Effector memory CD8-positive, alpha-beta T cell (primary cell): ENCODE data around the gene RAB6A.

Experiments used
- ATAC-seq: fragments of 150-1000 bp; cut with Tn5 transposase; replicated peaks from 2 replicates; pipeline ENCODE4 v1.10.0; 2021; ENCODE audit warnings: mild to moderate bottlenecking, moderate library complexity
- DNase-seq, 3 experiments: peaks; one replicate each; pipeline ENCODE4 v3.0.0; 2021
- H3K27ac Mint-ChIP-seq, 2 donors: one replicate each; pipeline ENCODE4 v1.8.0; 2022; ENCODE audit warnings: mild to moderate bottlenecking in 2 of 2, mixed read lengths in 2 of 2, moderate library complexity in 2 of 2
- H3K27me3 Mint-ChIP-seq, 2 donors: one replicate each; pipeline ENCODE4 v1.8.0; 2022; ENCODE audit warnings: mixed read lengths in 2 of 2
- H3K36me3 Mint-ChIP-seq: one replicate; pipeline ENCODE4 v1.8.0; 2022; ENCODE audit warnings: mild to moderate bottlenecking, moderate library complexity, mixed read lengths; ENCODE audit not compliant: insufficient read depth
- H3K4me1 Mint-ChIP-seq, 2 donors: one replicate each; pipeline ENCODE4 v1.8.0; 2022; ENCODE audit warnings: low read depth in 2 of 2, mixed read lengths in 2 of 2
- H3K4me3 Mint-ChIP-seq, 2 donors: one replicate each; pipeline ENCODE4 v1.8.0; 2022; ENCODE audit warnings: mild to moderate bottlenecking in 2 of 2, mixed read lengths in 2 of 2, moderate library complexity in 2 of 2
- H3K9me3 Mint-ChIP-seq, 2 donors: one replicate each; pipeline ENCODE4 v1.8.0; 2022; ENCODE audit warnings: mixed read lengths in 2 of 2

Gene RAB6A

DNA sequence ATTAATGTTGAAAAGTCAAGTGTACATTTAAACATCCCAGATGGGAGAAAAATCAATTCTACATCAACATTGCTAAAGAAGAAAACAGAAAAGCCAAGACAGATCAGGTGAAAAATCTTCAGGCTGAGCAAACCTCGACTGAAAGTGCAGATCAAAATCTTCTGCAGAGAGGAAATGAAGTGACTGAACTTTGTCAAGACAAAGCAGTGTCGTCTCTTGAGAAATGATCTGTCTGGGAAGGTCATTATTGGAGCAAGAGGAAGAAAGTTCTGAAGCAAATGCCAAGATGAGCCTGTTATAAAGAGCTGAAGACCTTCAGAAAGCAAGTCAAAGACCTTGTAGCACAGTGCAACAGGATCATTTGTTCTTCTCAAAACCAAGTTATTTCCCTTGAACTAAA lies 120.3 kb downstream of the RAB6A start:
- ATAC-seq (no peak), DNase-seq (no peak)
- no peak overlapping the region for H3K4me3 Mint-ChIP-seq
- no peaks in the 10 kb centered on the region for H3K4me1 Mint-ChIP-seq
- peaks cover 6% of the 10 kb centered on the region for H3K36me3 Mint-ChIP-seq
- H3K27ac Mint-ChIP-seq = no peak overlapping the region
- H3K27me3 Mint-ChIP-seq = peaks cover 0 to 15% of the 10 kb centered on the region in 2 donors
- no peaks in the 10 kb centered on the region for H3K9me3 Mint-ChIP-seq

DNA sequence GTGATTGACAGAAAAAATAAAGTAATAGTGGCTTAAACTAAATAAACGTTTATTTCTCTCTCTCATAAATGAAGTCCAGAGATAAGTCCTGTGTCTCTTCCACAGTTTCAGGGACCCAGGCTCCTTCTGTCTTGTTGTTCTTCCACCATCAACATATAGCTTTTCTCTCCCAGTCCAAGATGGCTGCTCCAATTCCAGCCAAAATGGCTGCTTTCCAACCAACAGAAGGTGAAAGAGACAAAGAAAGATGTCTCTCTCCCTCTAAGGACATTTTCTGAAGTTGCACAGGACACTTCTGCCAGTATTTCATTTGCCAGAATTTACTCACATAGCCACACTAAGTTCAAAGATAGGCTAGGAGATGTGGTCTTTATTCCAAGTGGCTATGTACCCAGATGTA lies 123.9 kb downstream of the RAB6A start:
- Mint-ChIP-seq H3K36me3 (peaks cover 3% of the 10 kb centered on the region), H3K9me3 (no peaks in the 10 kb centered on the region), H3K27ac (no peak overlapping the region), H3K4me3 (no peak overlapping the region), H3K4me1 (peaks cover 0 to 2% of the 10 kb centered on the region in 2 donors), H3K27me3 (peaks cover 0 to 11% of the 10 kb centered on the region in 2 donors)
- ATAC-seq (no peak), DNase-seq (no peak)

DNA sequence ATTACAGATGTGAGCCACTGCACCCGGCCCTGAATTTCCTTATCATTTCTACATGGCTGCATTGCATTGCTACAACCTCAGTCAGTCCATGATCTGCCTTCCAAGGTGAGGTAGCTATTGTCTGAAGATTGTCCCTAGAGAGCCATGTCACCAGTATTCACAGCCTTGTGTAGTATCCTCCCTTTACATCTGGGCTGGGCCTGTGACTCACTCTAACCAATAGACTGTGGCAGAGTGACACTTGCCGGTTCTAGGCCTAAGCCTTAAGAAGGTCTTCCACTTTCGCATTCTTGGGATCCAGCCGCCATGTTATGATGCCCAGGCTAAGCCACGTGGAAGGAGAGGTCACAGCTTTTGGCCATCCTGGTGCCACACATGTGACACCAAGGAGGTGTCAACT lies 124.6 kb downstream of the RAB6A start:
- Mint-ChIP-seq H3K9me3 (no peaks in the 10 kb centered on the region), H3K27me3 (peaks cover 0 to 11% of the 10 kb centered on the region in 2 donors), H3K4me1 (peaks cover 0 to 2% of the 10 kb centered on the region in 2 donors), H3K27ac (no peak overlapping the region), H3K4me3 (no peak overlapping the region), H3K36me3 (peaks cover 3% of the 10 kb centered on the region)
- ATAC-seq (no peak), DNase-seq (no peak)

DNA sequence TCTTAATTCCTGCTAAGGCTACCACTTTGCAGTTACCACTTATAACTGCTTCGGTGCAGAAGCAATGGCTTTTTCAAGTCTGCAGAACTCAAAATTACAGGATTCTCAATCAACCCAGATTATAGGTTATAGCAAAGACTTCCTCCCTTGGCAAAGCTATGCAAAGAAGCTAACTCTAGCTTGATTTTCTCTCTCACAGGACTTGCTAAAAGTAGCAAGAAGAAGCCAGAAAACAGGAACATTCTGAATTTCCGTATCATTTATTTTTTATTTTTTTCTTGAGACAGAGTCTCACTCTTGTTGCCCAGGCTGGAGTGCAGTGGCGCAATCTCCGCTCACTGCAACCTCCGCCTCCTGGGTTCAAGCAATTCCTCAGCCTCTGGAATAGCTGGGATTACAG lies 125.2 kb downstream of the RAB6A start:
- Mint-ChIP-seq H3K27me3 (peaks cover 0 to 10% of the 10 kb centered on the region in 2 donors), H3K36me3 (peaks cover 3% of the 10 kb centered on the region), H3K4me3 (no peak overlapping the region), H3K9me3 (no peaks in the 10 kb centered on the region), H3K4me1 (peaks cover 0 to 2% of the 10 kb centered on the region in 2 donors), H3K27ac (no peak overlapping the region)
- DNase-seq = no peak
- ATAC-seq = no peak

DNA sequence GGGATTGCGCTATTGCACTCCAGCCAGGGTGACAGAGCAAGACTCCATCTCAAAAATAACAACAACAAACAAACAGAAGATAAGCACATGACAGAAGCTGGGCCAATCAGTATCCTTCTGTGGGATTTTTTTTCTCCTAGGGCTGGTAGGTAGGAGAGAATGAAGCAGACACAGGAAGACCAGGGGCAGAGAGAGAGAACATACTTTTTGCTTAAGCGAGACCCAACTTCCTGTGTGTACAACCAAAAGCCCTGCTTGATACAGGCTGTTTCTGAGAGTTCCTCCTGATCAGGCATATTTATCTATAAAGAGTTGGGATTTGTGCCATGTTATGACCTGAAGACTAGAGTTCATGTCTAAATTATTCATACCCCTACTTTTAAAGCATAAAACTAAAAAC lies 126.9 kb downstream of the RAB6A start:
- no peak for DNase-seq
- ATAC-seq = no peak
- no peak overlapping the region for H3K27ac Mint-ChIP-seq

DNA sequence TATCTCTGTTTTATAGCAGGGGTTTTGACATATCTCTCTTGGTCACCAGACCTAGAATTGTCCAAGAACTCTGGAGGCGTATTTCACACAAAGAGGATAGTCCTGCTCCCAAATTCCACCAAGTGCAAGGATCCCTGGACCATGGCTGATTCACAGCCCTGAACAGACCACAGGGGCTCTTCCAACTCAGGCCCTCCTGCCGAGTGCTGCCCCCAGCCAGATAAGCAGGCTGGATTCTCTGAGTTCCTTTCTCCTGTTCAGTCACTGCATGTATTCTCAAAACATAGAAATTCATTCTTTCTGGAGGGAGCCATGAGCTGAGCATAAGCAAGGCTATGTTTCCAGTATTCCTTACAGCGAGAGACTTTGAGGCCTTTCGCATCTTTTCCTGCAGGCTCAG lies 127.9 kb downstream of the RAB6A start:
- no peak for DNase-seq
- Mint-ChIP-seq H3K27me3 (no peaks in the 10 kb centered on the region), H3K36me3 (peaks cover 3% of the 10 kb centered on the region), H3K27ac (no peak overlapping the region), H3K9me3 (no peaks in the 10 kb centered on the region), H3K4me1 (peaks cover 0 to 2% of the 10 kb centered on the region in 2 donors), H3K4me3 (no peak overlapping the region)
- no peak for ATAC-seq

More for the DNA sequence above, 126.9 kb downstream of the RAB6A start:
- Mint-ChIP-seq H3K4me1 (peaks cover 0 to 2% of the 10 kb centered on the region in 2 donors), H3K27me3 (no peaks in the 10 kb centered on the region), H3K4me3 (no peak overlapping the region), H3K9me3 (no peaks in the 10 kb centered on the region), H3K36me3 (peaks cover 3% of the 10 kb centered on the region)

DNA sequence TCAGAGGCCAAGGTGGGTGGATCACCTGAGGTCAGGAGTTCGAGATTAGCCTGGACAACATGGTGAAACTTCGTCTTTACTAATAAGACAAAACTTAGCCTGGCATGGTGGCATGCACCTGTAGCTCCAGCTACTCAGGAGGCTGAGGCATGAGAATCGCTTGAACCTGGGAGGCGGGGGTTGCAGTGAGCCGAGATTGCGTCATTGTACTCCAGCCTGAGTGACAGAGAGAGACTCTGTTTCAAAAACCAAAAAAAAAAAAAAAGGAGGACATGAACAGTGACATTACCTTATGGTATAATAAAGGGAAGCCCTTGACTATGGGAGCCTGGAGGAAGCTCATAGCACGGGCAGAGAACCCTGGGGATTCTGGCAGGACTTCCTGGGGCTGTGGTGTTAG lies 131.0 kb downstream of the RAB6A start:
- H3K27me3 Mint-ChIP-seq = peaks cover 0 to 2% of the 10 kb centered on the region in 2 donors
- no peak overlapping the region for H3K4me3 Mint-ChIP-seq
- DNase-seq = no peak

DNA sequence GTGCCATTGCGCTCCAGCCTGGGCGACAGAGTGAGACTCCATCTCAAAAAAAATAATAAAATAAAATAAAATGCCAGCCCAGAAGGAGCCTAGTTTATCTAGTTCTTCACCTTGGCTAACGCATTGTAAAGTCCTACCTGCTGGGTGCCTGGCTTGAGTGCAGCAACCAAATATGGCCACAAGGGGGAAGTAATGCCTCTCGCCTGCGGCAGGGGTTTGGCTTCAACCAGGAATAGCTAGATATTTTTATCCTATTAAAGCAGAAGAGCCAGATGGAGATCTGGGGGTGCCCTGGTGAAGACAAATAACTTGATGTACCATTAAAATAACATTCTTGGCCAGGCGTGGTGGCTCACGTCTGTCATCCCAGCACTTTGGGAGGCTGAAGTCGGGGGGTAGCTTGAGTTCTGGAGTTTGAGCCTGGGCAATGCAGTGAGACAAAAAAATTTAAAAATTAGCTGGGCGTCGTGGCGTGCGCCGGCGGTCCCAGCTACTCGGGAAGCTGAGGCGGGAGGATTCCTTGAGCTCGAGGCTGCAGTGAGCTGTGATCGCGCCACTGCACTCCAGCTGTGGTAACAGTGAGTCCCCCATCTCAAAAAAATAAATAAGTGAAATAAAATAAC lies 135.1 kb downstream of the RAB6A start:
- peaks cover 3% of the 10 kb centered on the region for H3K36me3 Mint-ChIP-seq
- H3K27ac Mint-ChIP-seq = no peak overlapping the region
- no peaks in the 10 kb centered on the region for H3K9me3 Mint-ChIP-seq
- ATAC-seq (peak; percentile 80), DNase-seq (peak; percentile 60 to 66 (median 60))
- peaks cover 23 to 38% of the 10 kb centered on the region in 2 donors for H3K27me3 Mint-ChIP-seq
- peaks cover 3 to 4% of the 10 kb centered on the region in 2 donors for H3K4me1 Mint-ChIP-seq
- H3K4me3 Mint-ChIP-seq = peak overlapping the region in 1 of 2 donors; percentile 26

More for the DNA sequence above, 131.0 kb downstream of the RAB6A start:
- ATAC-seq = no peak
- peaks cover 4 to 5% of the 10 kb centered on the region in 2 donors for H3K4me1 Mint-ChIP-seq
- H3K9me3 Mint-ChIP-seq = no peaks in the 10 kb centered on the region
- no peaks in the 10 kb centered on the region for H3K36me3 Mint-ChIP-seq
- no peak overlapping the region for H3K27ac Mint-ChIP-seq
